Stomach smooth muscle (tissue), 2 donors: ENCODE results near the gene PLEKHO2.

Experiments
- H3K27ac ChIP-seq: one replicate; pipeline ENCODE4 v1.7.0; 2013; ENCODE audit warnings: mild to moderate bottlenecking, low read length, inconsistent platforms
- H3K27me3 ChIP-seq, 2 donors: one replicate each; pipeline ENCODE4 v1.7.0; 2013; ENCODE audit warnings: low read length in 2 of 2; ENCODE audit not compliant: insufficient read depth in 2 of 2, control insufficient read depth in 1 of 2
- H3K36me3 ChIP-seq, 2 donors: one replicate each; pipeline ENCODE4 v1.7.0; 2013; ENCODE audit warnings: low read length in 2 of 2; ENCODE audit not compliant: control insufficient read depth in 2 of 2, insufficient read depth in 2 of 2
- H3K4me1 ChIP-seq: one replicate; pipeline ENCODE4 v1.7.0; 2013; ENCODE audit warnings: low read length; ENCODE audit not compliant: control insufficient read depth, insufficient read depth
- H3K4me3 ChIP-seq, 2 donors: one replicate each; pipeline ENCODE4 v1.7.0; 2013; ENCODE audit warnings: low read length in 2 of 2
- H3K9ac ChIP-seq, 2 donors: one replicate each; pipeline ENCODE4 v1.7.0; 2013; ENCODE audit warnings: low read length in 2 of 2, mild to moderate bottlenecking in 1 of 2
- H3K9me3 ChIP-seq, 2 donors: one replicate each; pipeline ENCODE4 v1.7.0; 2013; ENCODE audit warnings: low read length in 2 of 2; ENCODE audit not compliant: control insufficient read depth in 2 of 2
- donor health status: healthy.
- donor health status: Pancreatic carcinoma.

Gene PLEKHO2

GRCh38 chr15:64915518-64916227 lies 74.0 kb downstream of the PLEKHO2 start:
- Histone ChIP-seq H3K4me3 (no peak overlapping the region), H3K9me3 (no peaks in the 10 kb centered on the region), H3K36me3 (no peaks in the 10 kb centered on the region), H3K27ac (no peak overlapping the region), H3K27me3 (no peaks in the 10 kb centered on the region), H3K4me1 (peaks cover 11% of the 10 kb centered on the region), H3K9ac (no peak overlapping the region)

GRCh38 chr15:64916365-64916764 lies 74.7 kb downstream of the PLEKHO2 start:
- Histone ChIP-seq H3K4me1 (peaks cover 9% of the 10 kb centered on the region), H3K27me3 (no peaks in the 10 kb centered on the region), H3K9ac (no peak overlapping the region), H3K9me3 (no peaks in the 10 kb centered on the region), H3K4me3 (no peak overlapping the region), H3K36me3 (no peaks in the 10 kb centered on the region), H3K27ac (no peak overlapping the region)

- H3K36me3 ChIP-seq = no peaks in the 10 kb centered on the region
- H3K9me3 ChIP-seq = no peaks in the 10 kb centered on the region
- no peak overlapping the region for H3K4me3 ChIP-seq
- H3K27me3 ChIP-seq = no peaks in the 10 kb centered on the region
- no peak overlapping the region for H3K27ac ChIP-seq
- H3K9ac ChIP-seq = no peak overlapping the region
- H3K4me1 ChIP-seq = peaks cover 3% of the 10 kb centered on the region
Measured at GRCh38 chr15:64917211-64917610, 75.5 kb downstream of the PLEKHO2 start.
